GM21360 (cell line): ENCODE results near the gene CALCA.

Experiments
- ATAC-seq: cut with Tn5 transposase; IDR thresholded peaks from one replicate; pipeline ENCODE4 v1.9.1; 2021; ENCODE audit warnings: mild to moderate bottlenecking, moderate library complexity; ENCODE audit not compliant: unreplicated experiment

The CALCA gene

DNA sequence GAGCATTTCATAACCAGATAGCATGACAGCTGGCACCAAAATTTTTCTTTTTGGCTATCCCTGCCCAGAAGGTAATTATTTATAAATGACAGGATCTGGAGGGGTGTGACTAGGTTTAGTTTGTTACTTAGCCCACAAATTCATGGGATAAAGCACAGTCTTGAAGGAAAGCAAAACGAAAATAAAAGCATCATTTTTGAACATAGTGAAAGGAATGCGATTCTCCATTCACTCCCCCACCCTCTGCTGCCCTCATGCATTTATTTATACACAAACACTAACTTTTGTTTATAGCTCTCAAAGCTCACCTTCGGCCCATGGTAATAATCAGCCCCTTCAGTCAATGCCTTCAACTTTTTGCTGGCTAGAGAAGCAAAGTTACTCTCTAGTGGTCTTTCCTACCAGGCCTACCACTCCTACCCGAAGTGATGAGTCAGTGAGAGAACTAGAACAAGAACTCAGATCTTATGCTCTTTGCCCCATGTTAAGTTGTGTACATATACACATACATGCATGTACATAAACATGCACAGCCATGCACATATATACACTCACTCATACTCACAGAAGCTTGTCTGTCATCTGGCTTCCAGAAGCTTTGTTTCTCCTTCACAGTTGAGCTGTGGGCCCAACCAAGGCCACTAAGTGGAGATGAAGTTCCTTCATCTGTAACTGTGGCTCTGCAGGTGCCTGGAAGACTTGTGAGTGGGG, 22.6 kb downstream of the CALCA start:
- ATAC-seq, result no peak

GRCh38 chr11:14942745-14943144, 29.4 kb downstream of the CALCA start:
- ATAC-seq, result no peak

- ATAC-seq, result no peak
These were observed 33.2 kb downstream of the CALCA start for GRCh38 chr11:14938936-14939335.

DNA sequence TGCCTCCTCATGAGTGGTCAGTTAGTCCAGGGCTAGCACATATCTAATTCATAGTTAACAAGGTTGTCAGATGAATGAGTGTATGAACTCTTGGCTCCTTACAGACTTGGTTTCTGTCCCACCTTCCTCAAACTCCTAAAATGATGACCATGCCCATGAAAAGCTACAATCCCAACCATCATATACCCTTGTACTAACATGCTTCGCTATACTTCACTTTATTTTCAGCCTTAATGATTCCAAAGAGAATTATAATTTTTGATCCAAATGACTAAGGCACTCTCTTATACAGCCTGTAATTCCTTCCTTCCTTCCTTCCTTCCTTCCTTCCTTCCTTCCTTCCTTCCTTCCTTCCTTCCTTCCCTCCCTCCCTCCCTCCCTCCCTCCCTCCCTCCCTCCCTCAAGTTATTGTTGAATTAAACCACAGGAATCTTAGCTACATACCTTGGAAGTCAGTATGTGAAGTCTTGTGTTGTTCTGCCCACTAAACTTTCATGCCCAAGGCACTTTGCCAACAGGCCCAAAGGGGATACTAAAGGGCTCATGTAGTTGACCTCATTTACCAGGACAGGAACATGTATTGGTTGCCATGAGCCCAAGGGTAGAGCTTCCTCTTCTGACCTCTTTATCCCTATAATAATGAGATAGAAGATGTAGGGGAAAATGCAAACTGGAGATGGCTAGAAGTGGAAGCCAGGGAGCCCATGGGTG, 37.4 kb downstream of the CALCA start:
- ATAC-seq, result no peak

- no peak for ATAC-seq
These were observed 39.7 kb downstream of the CALCA start for GRCh38 chr11:14932447-14932846.

GRCh38 chr11:14930369-14930768, 41.8 kb downstream of the CALCA start:
- ATAC-seq, result no peak

- no peak for ATAC-seq
These were observed 45.0 kb downstream of the CALCA start for GRCh38 chr11:14927146-14927545.

DNA sequence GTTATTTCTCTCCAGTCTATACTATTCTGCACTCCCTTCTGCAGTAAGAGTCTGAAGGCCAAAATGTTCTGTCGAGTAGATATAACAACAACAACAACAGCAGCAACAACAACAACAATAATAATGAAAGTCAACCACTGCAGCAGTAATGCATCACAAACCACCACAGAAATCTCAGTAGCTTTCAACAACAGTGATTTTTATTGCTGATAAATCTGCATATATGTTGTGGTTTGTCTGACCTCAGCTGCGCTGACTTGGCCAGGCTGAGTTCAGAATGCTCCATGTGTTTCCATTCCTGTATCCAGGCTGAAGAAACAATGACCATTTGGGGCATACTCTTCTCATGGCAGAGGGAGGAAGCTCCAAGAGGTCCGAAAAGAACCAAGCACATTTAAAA, 47.8 kb downstream of the CALCA start:
- ATAC-seq, result no peak
